GM21367 (cell line): Measurements from ENCODE around the gene DDA1.

Experiments
- ATAC-seq: cut with Tn5 transposase; IDR thresholded peaks from one replicate; pipeline ENCODE4 v1.9.1; 2021; ENCODE audit not compliant: unreplicated experiment

Gene DDA1

GRCh38 chr19:17328517-17329365 lies 19.4 kb downstream of the DDA1 start:
- ATAC-seq, result no peak

- ATAC-seq, result no peak
These were observed 20.3 kb downstream of the DDA1 start for GRCh38 chr19:17329366-17330261.

- no peak for ATAC-seq
These were observed 21.1 kb downstream of the DDA1 start for GRCh38 chr19:17330262-17331044.

GRCh38 chr19:17331045-17331558 lies 21.7 kb downstream of the DDA1 start:
- ATAC-seq, result no peak

DNA sequence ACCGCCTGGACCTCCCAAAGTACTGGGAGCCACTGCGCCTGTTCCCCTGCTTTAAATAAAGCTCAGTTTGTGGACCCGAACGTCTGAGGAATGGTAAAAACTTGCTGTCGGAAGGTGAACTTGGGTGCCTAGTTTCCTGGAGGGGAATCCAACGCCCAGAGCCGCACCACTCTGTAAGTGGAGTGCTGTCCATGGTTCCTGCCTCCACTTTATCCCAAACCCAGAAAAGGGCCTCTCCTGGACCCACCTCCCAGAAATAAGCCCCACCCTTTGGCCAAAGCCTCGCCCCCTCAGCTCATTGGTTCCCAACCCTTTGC lies 23.0 kb downstream of the DDA1 start:
- ATAC-seq, result no peak

GRCh38 chr19:17332677-17333581 lies 23.6 kb downstream of the DDA1 start:
- ATAC-seq, result no peak

- ATAC-seq, result peak; percentile 2
These were observed 24.4 kb downstream of the DDA1 start for GRCh38 chr19:17333611-17334413.

- peak; percentile 31 for ATAC-seq
These were observed 25.3 kb downstream of the DDA1 start, which contains the start of gene ANO8 for GRCh38 chr19:17334414-17335409. Gene ANO8 (minus strand): TSS chr19:17334855. CDS start chr19:17334670, 185 bp downstream.

DNA sequence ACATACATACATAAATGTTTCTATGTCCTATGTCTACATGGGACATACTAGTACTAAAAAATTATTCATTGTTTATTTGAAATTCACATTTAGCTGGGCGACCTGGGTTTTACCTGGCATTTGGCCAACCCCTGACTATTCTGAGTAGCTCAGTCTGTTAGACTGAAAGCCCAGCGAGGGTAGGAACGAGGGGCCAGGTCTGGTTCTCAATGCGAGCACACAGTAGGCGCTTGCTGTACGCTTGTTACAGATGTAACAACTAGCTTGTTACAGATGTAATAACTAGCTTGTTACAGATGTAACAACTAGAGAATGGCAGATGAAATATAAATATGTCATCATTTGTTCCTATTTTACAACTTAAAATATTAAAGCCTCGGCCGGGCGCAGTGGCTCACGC lies 26.2 kb downstream of the DDA1 start:
- ATAC-seq, result no peak

- peak; percentile 64 for ATAC-seq
These were observed 27.7 kb downstream of the DDA1 start, which contains the start of gene GTPBP3 for GRCh38 chr19:17336872-17337674. Gene GTPBP3 (plus strand): TSS chr19:17337553. CDS start chr19:17337612, 59 bp downstream.

DNA sequence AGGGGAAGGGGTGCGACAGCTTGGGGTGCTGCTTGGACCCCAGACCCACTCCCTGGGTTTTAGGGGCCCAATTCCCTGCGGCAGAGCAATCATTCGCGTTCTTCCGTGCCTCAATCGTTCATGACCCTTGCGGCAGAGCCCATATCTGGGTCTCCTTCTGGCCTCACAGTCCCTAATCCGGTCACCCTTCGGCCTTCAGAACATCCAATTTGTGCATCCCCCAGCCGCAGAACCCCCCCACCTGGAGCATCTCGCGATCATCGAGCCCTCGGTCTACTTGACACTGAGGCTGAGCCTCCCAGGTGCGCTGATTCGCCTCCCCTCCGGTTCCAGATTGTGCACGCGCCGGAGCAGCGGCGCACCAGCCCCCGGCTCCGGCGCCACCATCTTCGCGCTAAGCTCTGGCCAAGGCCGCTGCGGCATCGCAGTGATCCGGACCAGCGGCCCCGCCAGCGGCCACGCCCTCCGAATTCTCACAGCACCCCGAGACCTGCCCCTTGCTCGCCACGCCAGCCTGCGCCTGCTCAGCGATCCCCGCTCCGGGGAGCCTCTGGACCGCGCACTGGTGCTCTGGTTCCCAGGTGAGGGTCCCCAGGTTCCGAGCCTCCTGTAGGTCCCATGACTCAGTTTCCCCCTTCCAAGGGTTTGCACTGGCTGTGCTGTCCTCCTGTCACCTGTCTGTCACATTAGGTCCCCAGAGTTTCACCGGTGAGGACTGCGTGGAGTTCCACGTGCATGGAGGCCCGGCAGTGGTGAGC lies 28.5 kb downstream of the DDA1 start:
- ATAC-seq, result peak; percentile 7

DNA sequence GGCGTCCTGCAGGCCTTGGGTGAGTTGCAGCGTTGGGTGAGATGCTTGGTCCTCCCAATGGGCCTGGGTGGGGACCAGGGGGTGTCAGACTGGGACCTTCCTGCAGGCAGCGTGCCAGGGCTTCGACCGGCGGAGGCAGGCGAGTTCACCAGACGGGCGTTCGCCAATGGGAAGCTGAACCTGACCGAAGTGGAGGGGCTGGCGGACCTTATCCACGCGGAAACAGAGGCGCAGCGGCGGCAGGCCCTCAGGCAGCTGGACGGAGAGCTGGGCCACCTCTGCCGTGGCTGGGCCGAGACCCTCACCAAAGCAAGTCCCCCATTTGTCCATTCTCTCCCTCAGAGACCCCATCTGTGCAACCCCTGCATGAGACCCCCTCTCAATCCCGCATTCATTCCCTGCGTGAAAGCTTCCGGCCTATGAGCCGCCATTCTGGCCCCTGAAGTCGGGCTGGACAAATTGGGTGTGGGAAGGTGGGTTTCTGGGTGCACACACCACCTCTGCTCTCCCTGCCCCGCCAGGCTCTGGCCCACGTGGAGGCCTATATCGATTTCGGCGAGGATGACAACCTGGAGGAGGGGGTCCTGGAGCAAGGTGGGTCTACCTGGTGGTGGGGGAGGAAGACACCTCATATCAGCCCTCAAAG lies 29.2 kb downstream of the DDA1 start:
- ATAC-seq, result no peak

- ATAC-seq, result no peak
These were observed 29.9 kb downstream of the DDA1 start for GRCh38 chr19:17339088-17339741.

GRCh38 chr19:17340302-17340870 lies 31.0 kb downstream of the DDA1 start:
- ATAC-seq, result no peak

DNA sequence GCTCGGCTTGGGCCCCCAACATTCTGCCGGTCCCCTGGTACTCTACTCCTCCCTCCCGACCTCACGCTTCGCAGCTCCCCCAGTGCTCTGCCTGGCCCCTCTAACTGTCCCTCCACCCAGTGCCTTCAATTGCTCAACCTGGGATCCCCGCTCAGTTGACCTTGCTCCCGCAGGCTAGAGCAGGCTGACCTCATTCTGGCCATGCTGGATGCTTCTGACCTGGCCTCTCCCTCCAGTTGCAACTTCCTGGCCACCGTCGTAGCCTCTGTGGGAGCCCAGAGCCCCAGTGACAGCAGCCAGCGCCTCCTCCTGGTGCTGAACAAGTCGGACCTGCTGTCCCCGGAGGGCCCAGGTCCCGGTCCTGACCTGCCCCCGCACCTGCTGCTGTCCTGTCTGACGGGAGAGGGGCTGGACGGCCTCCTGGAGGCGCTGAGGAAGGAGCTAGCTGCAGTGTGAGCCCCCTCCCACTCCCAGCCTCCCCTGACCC lies 31.6 kb downstream of the DDA1 start:
- no peak for ATAC-seq
